ENCODE measurements around the gene TEX36. TPM values are rescaled to one million over a fixed set of nuclear protein-coding genes. Genes with fewer than 3 reads are reported as not detected.

The TEX36 gene
- total RNA-seq, 1 experiment from 2014 or later = 1.3 TPM

- CTCF ChIA-PET = no interaction called here
- H3K36me3 ChIP-seq (ENCODE audit: insufficient read depth, low read length, poor library complexity, severe bottlenecking) = no peaks in the 10 kb centered on the region
- no peaks in the 10 kb centered on the region for H3K27me3 ChIP-seq (replicated peaks; ENCODE audit: insufficient read depth, low read depth, low read length, poor library complexity)
- no peaks in the 10 kb centered on the region for H3K9me3 ChIP-seq (ENCODE audit: low read depth, low read length, poor library complexity, severe bottlenecking)
- TF ChIP-seq EZH2 (IDR thresholded peaks at IDR 0.05; ENCODE audit: borderline replicate concordance, low read depth, low read length, poor library complexity, severe bottlenecking) (no peak), CTCF (conservative IDR thresholded peaks at IDR 0.05; ENCODE audit: low read depth, low read length) (no peak)
- intact Hi-C loops (cut with micrococcal nuclease; ENCODE audit: unreplicated experiment) = loop anchor here (5.0 kb wide), 1 partner anchor 63 kb away; no protein-coding TSS in a partner anchor
- H3K4me3 ChIP-seq (ENCODE audit: low read depth, low read length, poor library complexity, severe bottlenecking) = no peak overlapping the region
- peaks cover 34% of the 10 kb centered on the region for H3K4me1 ChIP-seq (ENCODE audit: insufficient read depth, low read length, poor library complexity, severe bottlenecking)
- DNase-seq (ENCODE audit: low spot score) = peak; percentile 33
- H3K27ac ChIP-seq (ENCODE audit: low read depth, low read length, poor library complexity, severe bottlenecking) = no peak overlapping the region
- POLR2A ChIA-PET (ENCODE audit: low non-redundant PET) = no interaction called here
- BruUV-seq (replicated peaks) = no TSS peak
Observed at GRCh38 chr10:125694883-125695282, 11.9 kb upstream of the TEX36 start.

GRCh38 chr10:125693524-125693847 is 10.5 kb upstream of the TEX36 start:
- H3K36me3 ChIP-seq (ENCODE audit: insufficient read depth, low read length, poor library complexity, severe bottlenecking) = no peaks in the 10 kb centered on the region
- CTCF ChIA-PET = no interaction called here
- H3K4me1 ChIP-seq (ENCODE audit: insufficient read depth, low read length, poor library complexity, severe bottlenecking) = peaks cover 34% of the 10 kb centered on the region
- BruUV-seq (replicated peaks) = no TSS peak
- intact Hi-C loops (cut with micrococcal nuclease; ENCODE audit: unreplicated experiment) = no loop called here
- DNase-seq (ENCODE audit: low spot score) = no peak
- no peak overlapping the region for H3K27ac ChIP-seq (ENCODE audit: low read depth, low read length, poor library complexity, severe bottlenecking)
- POLR2A ChIA-PET (ENCODE audit: low non-redundant PET) = no interaction called here
- no peaks in the 10 kb centered on the region for H3K27me3 ChIP-seq (replicated peaks; ENCODE audit: insufficient read depth, low read depth, low read length, poor library complexity)
- H3K9me3 ChIP-seq (ENCODE audit: low read depth, low read length, poor library complexity, severe bottlenecking) = no peaks in the 10 kb centered on the region
- no peak overlapping the region for H3K4me3 ChIP-seq (ENCODE audit: low read depth, low read length, poor library complexity, severe bottlenecking)
- TF ChIP-seq EZH2 (IDR thresholded peaks at IDR 0.05; ENCODE audit: borderline replicate concordance, low read depth, low read length, poor library complexity, severe bottlenecking) (no peak), CTCF (conservative IDR thresholded peaks at IDR 0.05; ENCODE audit: low read depth, low read length) (no peak)

GRCh38 chr10:125692601-125693523 is 9.9 kb upstream of the TEX36 start:
- no peaks in the 10 kb centered on the region for H3K9me3 ChIP-seq (ENCODE audit: low read depth, low read length, poor library complexity, severe bottlenecking)
- H3K27me3 ChIP-seq (replicated peaks; ENCODE audit: insufficient read depth, low read depth, low read length, poor library complexity) = no peaks in the 10 kb centered on the region
- BruUV-seq (replicated peaks) = no TSS peak
- CTCF ChIA-PET = no interaction called here
- peaks cover 34% of the 10 kb centered on the region for H3K4me1 ChIP-seq (ENCODE audit: insufficient read depth, low read length, poor library complexity, severe bottlenecking)
- DNase-seq (ENCODE audit: low spot score) = no peak
- intact Hi-C loops (cut with micrococcal nuclease; ENCODE audit: unreplicated experiment) = no loop called here
- POLR2A ChIA-PET (ENCODE audit: low non-redundant PET) = no interaction called here
- no peaks in the 10 kb centered on the region for H3K36me3 ChIP-seq (ENCODE audit: insufficient read depth, low read length, poor library complexity, severe bottlenecking)
- no peak overlapping the region for H3K4me3 ChIP-seq (ENCODE audit: low read depth, low read length, poor library complexity, severe bottlenecking)
- H3K27ac ChIP-seq (ENCODE audit: low read depth, low read length, poor library complexity, severe bottlenecking) = no peak overlapping the region
- TF ChIP-seq CTCF (conservative IDR thresholded peaks at IDR 0.05; ENCODE audit: low read depth, low read length) = no peak
- no peak for TF ChIP-seq EZH2 (IDR thresholded peaks at IDR 0.05; ENCODE audit: borderline replicate concordance, low read depth, low read length, poor library complexity, severe bottlenecking)
